Measurements from ENCODE around the gene SETD5. TPM values are rescaled to one million over a fixed set of nuclear protein-coding genes. Genes with fewer than 3 reads are reported as not detected.

The SETD5 gene
- total and polyA plus RNA-seq, 2 donors (not counting 1 experiment from before 2014, with no cell fraction given): 53.7 to 62.5 TPM

- Histone ChIP-seq H3K4me3 (replicated peaks in 1 of 4; ENCODE audit: control extremely low read depth in 1 of 4, insufficient read depth in 1 of 4, low read depth in 3 of 4, low read length in 4 of 4) (no peak overlapping the region), H3K9me3 (ENCODE audit: control insufficient read depth, insufficient read depth, low read depth, low read length) (no peaks in the 10 kb centered on the region), H2AFZ (ENCODE audit: low read length) (no peak overlapping the region), H3K27ac (ENCODE audit: insufficient read depth, low read length) (no peak overlapping the region), H3K4me1 (ENCODE audit: control insufficient read depth, extremely low read depth, insufficient read depth, low read length) (no peaks in the 10 kb centered on the region), H3K27me3 (ENCODE audit: control insufficient read depth, insufficient read depth, low read length) (no peaks in the 10 kb centered on the region), H3K4me2 (ENCODE audit: extremely low read depth, insufficient read depth, low read length) (no peak overlapping the region), H4K20me1 (ENCODE audit: control insufficient read depth, extremely low read depth, insufficient read depth, low read length) (no peaks in the 10 kb centered on the region), H3K9ac (ENCODE audit: insufficient read depth, low read length) (no peak overlapping the region), H3K36me3 (ENCODE audit: control insufficient read depth, insufficient read depth, low read length) (peaks cover 6% of the 10 kb centered on the region), H3K79me2 (ENCODE audit: control insufficient read depth, insufficient read depth, low read length) (peaks cover 32% of the 10 kb centered on the region)
- DNase-seq (ENCODE audit: low read depth in 2 of 2): no peak
- no peak for TF ChIP-seq CTCF (conservative IDR thresholded peaks at IDR 0.05 in 1 of 2, IDR thresholded peaks at IDR 0.05 in 1 of 2; ENCODE audit: low read depth in 1 of 2, low read length in 2 of 2)
- TF ChIP-seq EZH2 (IDR thresholded peaks at IDR 0.05; ENCODE audit: low read length, missing control alignments): no peak
Observed at GRCh38 chr3:9386501-9387321, 10.7 kb upstream of the SETD5 start.

- no peaks in the 10 kb centered on the region for H3K4me1 ChIP-seq (ENCODE audit: control insufficient read depth, extremely low read depth, insufficient read depth, low read length)
- H3K4me2 ChIP-seq (ENCODE audit: extremely low read depth, insufficient read depth, low read length): no peak overlapping the region
- no peak overlapping the region for H2AFZ ChIP-seq (ENCODE audit: low read length)
- peaks cover 38% of the 10 kb centered on the region for H3K79me2 ChIP-seq (ENCODE audit: control insufficient read depth, insufficient read depth, low read length)
- H3K9ac ChIP-seq (ENCODE audit: insufficient read depth, low read length): no peak overlapping the region
- H4K20me1 ChIP-seq (ENCODE audit: control insufficient read depth, extremely low read depth, insufficient read depth, low read length): no peaks in the 10 kb centered on the region
- TF ChIP-seq EZH2 (IDR thresholded peaks at IDR 0.05; ENCODE audit: low read length, missing control alignments): no peak
- no peak for TF ChIP-seq CTCF (conservative IDR thresholded peaks at IDR 0.05 in 1 of 2, IDR thresholded peaks at IDR 0.05 in 1 of 2; ENCODE audit: low read depth in 1 of 2, low read length in 2 of 2)
- no peaks in the 10 kb centered on the region for H3K9me3 ChIP-seq (ENCODE audit: control insufficient read depth, insufficient read depth, low read depth, low read length)
- no peak for DNase-seq (ENCODE audit: low read depth in 2 of 2)
- no peak overlapping the region for H3K4me3 ChIP-seq (replicated peaks in 1 of 4; ENCODE audit: control extremely low read depth in 1 of 4, insufficient read depth in 1 of 4, low read depth in 3 of 4, low read length in 4 of 4)
- H3K36me3 ChIP-seq (ENCODE audit: control insufficient read depth, insufficient read depth, low read length): peaks cover 6% of the 10 kb centered on the region
- H3K27ac ChIP-seq (ENCODE audit: insufficient read depth, low read length): no peak overlapping the region
- H3K27me3 ChIP-seq (ENCODE audit: control insufficient read depth, insufficient read depth, low read length): no peaks in the 10 kb centered on the region
Observed at GRCh38 chr3:9387322-9387655, 10.1 kb upstream of the SETD5 start.

GRCh38 chr3:9388142-9388541 is 9.3 kb upstream of the SETD5 start:
- Histone ChIP-seq H3K27me3 (ENCODE audit: control insufficient read depth, insufficient read depth, low read length) (no peaks in the 10 kb centered on the region), H4K20me1 (ENCODE audit: control insufficient read depth, extremely low read depth, insufficient read depth, low read length) (no peaks in the 10 kb centered on the region), H3K9ac (ENCODE audit: insufficient read depth, low read length) (no peak overlapping the region), H3K4me1 (ENCODE audit: control insufficient read depth, extremely low read depth, insufficient read depth, low read length) (peaks cover 2% of the 10 kb centered on the region), H3K79me2 (ENCODE audit: control insufficient read depth, insufficient read depth, low read length) (peaks cover 46% of the 10 kb centered on the region), H2AFZ (ENCODE audit: low read length) (no peak overlapping the region), H3K9me3 (ENCODE audit: control insufficient read depth, insufficient read depth, low read depth, low read length) (no peaks in the 10 kb centered on the region), H3K4me3 (replicated peaks in 1 of 4; ENCODE audit: control extremely low read depth in 1 of 4, insufficient read depth in 1 of 4, low read depth in 3 of 4, low read length in 4 of 4) (no peak overlapping the region), H3K36me3 (ENCODE audit: control insufficient read depth, insufficient read depth, low read length) (peaks cover 7% of the 10 kb centered on the region), H3K4me2 (ENCODE audit: extremely low read depth, insufficient read depth, low read length) (no peak overlapping the region), H3K27ac (ENCODE audit: insufficient read depth, low read length) (no peak overlapping the region)
- DNase-seq (ENCODE audit: low read depth in 2 of 2): no peak
- TF ChIP-seq EZH2 (IDR thresholded peaks at IDR 0.05; ENCODE audit: low read length, missing control alignments): no peak
- no peak for TF ChIP-seq CTCF (conservative IDR thresholded peaks at IDR 0.05 in 1 of 2, IDR thresholded peaks at IDR 0.05 in 1 of 2; ENCODE audit: low read depth in 1 of 2, low read length in 2 of 2)

All from fibroblast of lung (primary cell).